ENCODE data around the gene PSMD4. TPM values are rescaled to one million over a fixed set of nuclear protein-coding genes. Genes with fewer than 3 reads are reported as not detected.

Gene PSMD4
- total RNA-seq, result 342 and 409 TPM in 2 replicates

DNA sequence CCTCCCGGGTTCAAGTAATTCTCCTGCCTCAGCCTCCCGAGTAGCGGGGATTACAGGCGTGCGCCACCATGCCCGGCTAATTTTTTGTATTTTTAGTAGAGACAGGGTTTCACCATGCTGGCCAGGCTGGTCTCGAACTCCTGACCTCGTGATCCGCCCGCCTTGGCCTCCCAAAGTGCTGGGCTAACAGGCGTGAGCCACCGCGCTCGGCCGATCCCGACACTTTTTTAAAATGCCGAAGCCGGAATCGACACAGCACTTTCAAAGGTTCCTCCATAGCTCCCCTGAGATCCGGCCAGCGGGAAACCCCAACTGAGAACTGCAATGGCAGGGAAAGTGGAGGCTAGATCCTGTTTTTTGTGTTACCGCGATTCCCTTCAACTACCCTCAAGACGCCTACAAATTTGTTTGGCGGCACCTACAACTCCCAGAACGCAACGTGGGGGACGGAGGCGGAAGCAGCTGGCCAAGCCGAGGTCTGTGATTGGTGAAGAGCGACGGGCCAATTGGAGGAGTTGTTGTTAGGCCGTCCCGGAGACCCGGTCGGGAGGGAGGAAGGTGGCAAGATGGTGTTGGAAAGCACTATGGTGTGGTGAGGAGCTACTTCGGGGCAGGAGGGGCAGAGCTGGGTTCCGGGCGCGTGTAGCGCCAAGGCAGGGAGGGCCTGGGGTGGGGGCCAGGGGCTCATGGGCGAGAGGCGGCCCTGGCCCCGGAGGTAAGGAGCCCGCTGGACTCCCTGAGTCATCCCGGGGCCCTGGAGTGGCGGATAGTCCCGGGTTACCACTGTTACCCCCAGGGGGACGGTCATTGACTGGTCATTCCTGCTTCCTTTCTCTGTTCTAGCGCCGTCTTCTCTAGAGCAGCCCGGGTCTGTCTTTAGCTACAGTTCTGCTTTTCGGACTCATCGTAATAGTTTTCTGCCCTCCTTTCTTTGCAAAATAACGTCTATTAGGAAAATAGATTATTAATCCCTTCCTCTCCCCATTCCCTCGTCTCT, at the start of gene PSMD4:
Gene PSMD4, plus strand, starts transcription at position 518 of the 997 bp plus-strand sequence. Its CDS starts 49 bp downstream, at position 567.

GRCh38 chr1:151281969-151282882, 27.7 kb downstream of the PSMD4 start, which contains the start of gene ZNF687:
Gene ZNF687, plus strand, starts transcription at chr1:151282299. Its CDS starts 3,993 bp downstream, at chr1:151286292.

Other genes starting within 250 kb of the PSMD4 start
- 11.3 and 21.5 TPM in 2 replicates for gene MINDY1, start 247.8 kb upstream of the PSMD4 start, total RNA-seq
- gene PRUNE1, start 246.3 kb upstream of the PSMD4 start, total RNA-seq, result 3.2 and 5.5 TPM in 2 replicates
- gene BNIPL, start 218.1 kb upstream of the PSMD4 start, total RNA-seq, result 0.16 and 0.26 TPM in 2 replicates
- 1.0 and 1.4 TPM in 2 replicates for gene C1orf56, start 207.0 kb upstream of the PSMD4 start, total RNA-seq
- 23.6 and 24.7 TPM in 2 replicates for gene CDC42SE1, start 195.1 kb upstream of the PSMD4 start, total RNA-seq
- 1.5 and 2.7 TPM in 2 replicates for gene MLLT11, start 194.3 kb upstream of the PSMD4 start, total RNA-seq
- gene GABPB2, start 184.0 kb upstream of the PSMD4 start, total RNA-seq, result 15.3 and 28.5 TPM in 2 replicates
- 0.63 and 1.7 TPM in 2 replicates for gene SEMA6C, start 108.1 kb upstream of the PSMD4 start, total RNA-seq
- not detected in 2 replicates for gene TNFAIP8L2, start 98.1 kb upstream of the PSMD4 start, total RNA-seq
- 5.0 and 6.8 TPM in 2 replicates for gene LYSMD1, start 88.8 kb upstream of the PSMD4 start, total RNA-seq
- gene SCNM1, start 88.6 kb upstream of the PSMD4 start, total RNA-seq, result 21.8 and 22.8 TPM in 2 replicates
- not detected in 2 replicates for gene TMOD4, start 78.8 kb upstream of the PSMD4 start, total RNA-seq
- 42.6 and 51.0 TPM in 2 replicates for gene VPS72, start 64.5 kb upstream of the PSMD4 start, total RNA-seq
- gene PIP5K1A, start 56.2 kb upstream of the PSMD4 start, total RNA-seq, result 38.6 and 46.5 TPM in 2 replicates
- 7.3 and 9.0 TPM in 2 replicates for gene ZNF687, start 27.6 kb downstream of the PSMD4 start, total RNA-seq
- gene PI4KB, start 72.7 kb downstream of the PSMD4 start, total RNA-seq, result 35.5 and 52.5 TPM in 2 replicates
- gene RFX5, start 92.5 kb downstream of the PSMD4 start, total RNA-seq, result 31.2 and 31.7 TPM in 2 replicates
- gene SELENBP1, start 118.0 kb downstream of the PSMD4 start, total RNA-seq, result 111 and 123 TPM in 2 replicates
- 318 and 353 TPM in 2 replicates for gene PSMB4, start 144.8 kb downstream of the PSMD4 start, total RNA-seq
- gene POGZ, start 204.8 kb downstream of the PSMD4 start, total RNA-seq, result 11.3 and 14.3 TPM in 2 replicates

Measured in bronchial smooth muscle cell (primary cell).